Endometrial microvascular endothelial cells (primary cell): Measurements from ENCODE around the gene C1orf198. TPM values are rescaled to one million over a fixed set of nuclear protein-coding genes. Genes with fewer than 3 reads are reported as not detected.

Experiments
- in situ Hi-C: cut with HindIII; loops from 2 replicates; pipeline ENCODE4 v1.10.0; 2017; ENCODE audit warnings: low sequenced_read_pairs, low pct_unique_long_range_greater_than_20kb; ENCODE audit errors: inconsistent ontology term
- total RNA-seq: library from RNA; depleted of rRNA; stranded (reverse); fragments of >200 nt; gene quantifications from one replicate; pipeline ENCODE4 v1.2.3, GENCODE V29; 2015; ENCODE audit errors: inconsistent ontology term

The C1orf198 gene
- total RNA-seq, 1 donor from 2014 or later: 19.5 TPM

GRCh38 chr1:230894664-230895063, 26.3 kb upstream of the C1orf198 start:
- in situ Hi-C loops: no loop called here

- in situ Hi-C loops: no loop called here
Observed at GRCh38 chr1:230894032-230894431, 25.7 kb upstream of the C1orf198 start.

GRCh38 chr1:230892018-230892491, 23.7 kb upstream of the C1orf198 start:
- in situ Hi-C loops: no loop called here

DNA sequence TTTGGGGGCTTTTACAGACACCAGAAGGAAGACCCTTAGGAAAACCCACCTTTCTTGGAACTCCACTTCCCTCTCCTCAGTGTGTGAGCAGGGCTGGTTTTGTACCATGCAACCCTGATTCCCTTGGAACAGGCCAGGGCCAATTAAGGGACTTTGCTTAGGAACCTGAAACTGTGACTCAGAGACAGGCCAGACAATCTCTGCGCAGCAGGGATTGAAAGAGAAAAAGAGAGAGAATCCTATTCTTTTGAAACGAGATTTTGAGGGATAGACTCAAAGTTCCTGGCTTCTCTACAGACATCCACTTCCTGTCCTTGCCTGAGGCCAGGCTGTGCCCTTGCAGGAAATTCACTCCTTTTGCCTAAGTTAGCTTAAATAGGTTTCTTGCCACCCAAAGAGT, 23.1 kb upstream of the C1orf198 start:
- in situ Hi-C loops: no loop called here

DNA sequence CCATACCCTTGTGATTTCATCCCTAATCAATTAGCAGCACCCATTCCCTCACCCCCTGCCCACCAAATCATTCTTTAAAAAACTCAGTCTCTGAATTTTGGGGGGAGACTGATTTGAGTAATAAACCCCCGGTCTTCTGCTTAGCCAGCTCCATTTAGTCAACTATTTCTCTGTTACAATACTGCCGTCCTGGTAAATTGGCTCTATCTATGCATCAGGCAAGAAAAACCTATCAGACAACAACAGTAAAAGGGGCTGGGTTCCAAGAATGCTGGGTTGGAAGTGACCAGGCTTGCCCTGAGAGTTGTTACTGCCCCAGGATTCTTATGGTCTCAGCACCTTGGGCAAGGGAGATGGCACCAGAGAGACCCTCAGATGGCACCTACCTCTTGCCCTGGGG, 16.3 kb upstream of the C1orf198 start:
- in situ Hi-C loops: no loop called here

DNA sequence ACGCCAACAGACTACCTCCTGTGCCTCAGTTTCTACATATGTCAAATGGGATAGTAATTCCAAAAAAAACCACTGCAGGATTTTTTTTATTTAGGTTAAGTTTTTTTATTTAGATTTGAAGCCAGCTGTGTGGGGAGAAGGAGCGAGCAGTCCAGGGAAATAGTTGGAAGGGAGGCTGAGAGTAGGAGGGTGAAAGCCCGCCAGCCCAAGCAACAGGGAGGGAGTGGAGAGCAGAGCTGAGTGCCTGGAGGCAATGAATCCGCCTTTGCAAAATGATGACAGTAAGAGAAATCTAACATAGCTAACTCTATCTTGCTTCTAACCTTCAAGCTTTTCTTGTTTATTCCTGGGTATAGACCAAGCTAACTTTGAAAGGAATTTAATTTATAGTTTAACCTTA, 15.6 kb upstream of the C1orf198 start:
- in situ Hi-C loops: no loop called here

- in situ Hi-C loops: no loop called here
Observed at GRCh38 chr1:230879778-230880177, 11.5 kb upstream of the C1orf198 start.

GRCh38 chr1:230878591-230878990, 10.3 kb upstream of the C1orf198 start:
- in situ Hi-C loops: no loop called here

DNA sequence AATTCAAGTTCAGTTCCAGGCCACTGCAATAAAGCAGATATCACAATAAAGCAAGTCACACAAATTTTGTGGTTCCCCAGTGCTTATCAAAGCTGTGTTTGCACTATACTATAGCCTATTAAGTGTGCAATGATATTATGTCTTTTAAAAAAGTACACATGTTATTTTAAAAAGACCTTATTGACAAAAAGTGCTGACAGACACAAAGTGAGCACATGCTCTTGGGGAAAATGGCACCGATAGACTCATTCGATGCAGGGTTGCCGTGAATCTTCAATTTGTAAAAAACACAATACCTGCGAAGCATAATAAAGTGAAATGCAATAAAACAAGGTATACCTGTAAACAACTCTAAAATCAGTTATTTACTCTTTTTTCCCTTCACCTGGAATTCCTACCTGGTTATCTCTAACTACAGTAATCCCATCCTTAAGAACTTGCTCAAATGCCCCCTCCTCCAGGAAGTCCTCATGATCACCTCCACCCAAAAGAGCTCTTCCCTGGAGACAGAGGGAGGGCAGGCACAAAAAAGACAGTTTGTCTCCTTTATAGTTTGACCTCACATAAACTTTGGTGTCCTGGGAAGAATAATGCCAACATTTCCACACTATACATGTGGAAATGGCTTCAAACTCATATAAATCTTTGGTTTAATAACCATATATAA, 9.7 kb upstream of the C1orf198 start:
- in situ Hi-C loops: no loop called here

DNA sequence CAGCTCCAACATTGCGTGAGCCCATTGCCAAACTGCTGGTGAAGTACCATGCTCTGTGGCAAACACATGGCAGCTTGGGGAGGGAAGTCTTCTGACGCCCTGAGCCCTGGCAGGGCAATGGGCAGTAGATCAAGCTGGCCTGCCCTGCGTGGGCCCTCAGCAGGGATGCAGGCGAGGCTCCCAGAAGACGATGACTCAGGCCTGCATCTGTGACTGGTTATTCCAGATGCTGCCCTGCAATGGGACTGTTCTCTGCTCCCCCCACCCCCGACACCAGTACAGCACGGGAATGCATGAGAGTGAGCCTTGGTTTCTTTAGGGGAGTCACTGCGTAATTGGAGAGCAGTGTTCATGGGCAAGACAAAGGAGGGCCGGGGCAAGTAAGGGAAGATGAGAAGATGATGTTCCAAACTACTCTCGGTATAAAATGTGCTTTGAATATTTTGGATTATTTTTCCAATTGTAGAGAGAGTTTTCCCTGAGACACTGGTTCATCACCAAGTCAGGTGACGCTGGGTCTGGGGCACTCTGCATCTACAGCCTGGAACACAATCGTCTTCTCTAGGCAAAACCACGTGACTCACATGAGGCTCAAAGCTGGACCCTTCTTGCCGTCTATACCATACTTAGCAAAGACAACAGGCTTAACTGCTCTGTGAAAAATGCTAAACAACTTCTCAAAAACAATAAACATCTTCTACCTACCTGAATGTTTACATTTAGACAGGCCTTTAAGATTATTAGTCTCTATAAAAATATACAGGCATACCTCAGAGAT, 9.0 kb upstream of the C1orf198 start:
- in situ Hi-C loops: no loop called here

- in situ Hi-C loops: no loop called here
Observed at GRCh38 chr1:230876660-230877059, 8.3 kb upstream of the C1orf198 start.

DNA sequence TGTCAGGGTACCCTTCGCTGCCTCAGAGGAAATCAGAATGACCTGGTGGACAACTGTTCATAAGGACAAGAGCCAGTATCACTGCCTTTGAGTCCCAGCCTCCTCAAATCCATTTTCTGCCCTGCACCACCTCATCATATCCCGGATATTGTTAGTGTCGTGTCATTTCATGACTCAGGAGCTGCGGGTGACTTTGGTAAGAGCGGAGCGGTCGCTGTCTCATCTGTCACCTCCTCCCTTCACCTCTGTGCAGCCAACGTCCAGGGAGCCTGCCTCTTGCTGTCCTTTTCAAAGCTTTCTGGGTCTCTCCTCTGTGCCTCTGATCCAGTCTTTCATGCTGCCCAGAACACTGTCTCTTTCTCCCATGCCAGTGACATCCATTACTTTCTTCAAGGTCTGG, 7.0 kb upstream of the C1orf198 start:
- in situ Hi-C loops: no loop called here

- in situ Hi-C loops: no loop called here
Observed at GRCh38 chr1:230870916-230871315, 2.6 kb upstream of the C1orf198 start.

DNA sequence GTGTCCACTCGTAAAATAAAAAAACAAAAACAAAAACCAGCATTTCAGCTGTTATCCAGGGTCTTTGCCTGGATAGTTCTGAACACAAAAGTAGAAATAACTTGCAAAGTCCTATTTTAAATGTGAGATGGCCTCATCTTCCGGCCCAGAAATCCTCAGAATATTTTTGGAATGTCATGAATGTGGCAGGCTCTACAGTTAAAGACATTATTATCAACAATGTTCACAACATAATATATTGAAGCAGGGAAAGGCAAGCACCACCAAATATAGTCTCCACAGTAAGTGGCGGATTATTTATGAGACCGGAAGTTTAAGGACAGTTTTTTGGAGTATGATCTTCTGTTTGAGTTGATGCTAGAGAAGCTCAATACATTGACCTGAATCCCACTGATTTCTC, 1.2 kb upstream of the C1orf198 start:
- in situ Hi-C loops: no loop called here

- in situ Hi-C loops: no loop called here
Observed at GRCh38 chr1:230868736-230869385, 540 bp upstream of the C1orf198 start.

DNA sequence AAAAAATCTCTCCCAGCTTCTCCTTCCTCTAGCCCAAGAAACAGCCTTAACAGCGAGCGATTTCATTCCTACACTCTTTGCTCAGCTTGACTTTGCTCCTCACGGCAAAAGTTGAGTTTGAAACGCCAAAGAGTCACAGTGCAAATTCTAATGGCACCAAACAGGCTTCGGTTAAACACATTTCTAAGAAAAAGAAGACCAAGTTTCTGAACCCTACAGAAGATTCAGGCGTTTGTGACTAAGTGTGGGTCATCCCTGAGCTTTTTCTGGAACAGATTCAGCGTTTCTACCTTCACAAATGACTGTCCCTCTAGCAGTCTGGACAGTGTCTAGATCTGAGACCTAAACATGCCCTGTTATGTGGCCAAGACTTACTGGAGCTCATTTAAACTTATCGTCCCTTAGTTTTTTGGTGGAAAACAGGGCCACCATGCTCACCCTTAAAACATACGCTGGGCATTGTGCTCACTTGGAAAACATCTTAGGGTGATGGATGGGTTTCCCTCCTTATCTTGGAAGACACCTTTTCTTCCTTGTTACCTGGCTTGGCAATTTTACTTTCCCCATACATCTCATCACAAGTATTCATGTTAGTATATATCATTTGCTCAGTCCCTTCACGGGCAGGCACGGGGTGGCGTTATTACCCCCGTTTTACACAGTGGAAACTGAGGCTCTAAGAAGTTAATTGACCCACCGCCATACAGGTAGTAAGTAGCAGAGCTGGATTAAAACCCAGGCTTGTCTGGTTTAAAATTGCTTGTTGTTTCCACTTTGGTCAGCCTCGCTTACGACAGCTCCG, 1.0 kb downstream of the C1orf198 start:
- in situ Hi-C loops: no loop called here

GRCh38 chr1:230866171-230867070, 1.9 kb downstream of the C1orf198 start:
- in situ Hi-C loops: no loop called here

DNA sequence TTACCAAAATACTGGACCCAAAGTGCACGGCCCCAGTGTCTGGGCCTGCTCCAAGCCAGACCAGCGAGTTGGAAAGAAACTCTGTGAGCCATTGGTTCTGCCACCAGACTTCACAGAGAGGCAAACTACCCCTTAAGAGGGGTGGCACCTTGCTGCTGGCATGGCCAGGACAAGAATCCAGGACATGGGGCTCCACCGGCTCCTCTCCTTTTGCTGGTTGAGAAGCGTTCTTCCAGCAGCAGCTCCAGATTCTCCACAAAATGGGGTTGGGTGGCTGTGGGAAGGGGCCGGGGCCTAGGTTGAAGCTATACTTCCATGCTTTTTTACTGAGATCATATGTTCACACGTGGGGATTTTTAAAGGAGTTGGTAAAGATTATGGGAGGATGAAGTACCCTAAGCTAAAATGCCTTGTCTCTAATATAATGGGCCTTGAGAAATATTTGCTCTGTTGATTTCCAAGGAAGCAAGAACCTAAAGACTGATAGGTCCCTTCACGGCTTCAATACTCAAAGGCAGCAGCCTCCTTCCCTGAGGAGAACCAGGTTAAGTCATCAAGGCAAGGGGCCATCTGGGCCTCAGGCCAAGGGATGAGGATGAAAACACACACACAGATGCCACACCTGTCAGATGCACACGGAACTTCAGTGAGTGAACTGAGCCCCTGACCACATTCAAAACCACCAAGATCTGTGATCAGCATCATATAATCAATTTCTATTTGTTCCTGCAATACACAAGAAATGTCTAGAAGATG, 3.1 kb downstream of the C1orf198 start:
- in situ Hi-C loops: no loop called here
